Smooth muscle cell (in vitro differentiated cells): ENCODE results near the gene SHPK. TPM values are rescaled to one million over a fixed set of nuclear protein-coding genes. Genes with fewer than 3 reads are reported as not detected.

Source experiments
- DNase-seq: peaks from one replicate; lab custom pipeline; 2025; ENCODE audit not compliant: unreplicated experiment; lab: John Stamatoyannopoulos, UW
- H2AFZ ChIP-seq: fragments of 200-600 bp; sonication (generic); 2 replicates; pipeline ENCODE4 v1.6.0; 2016; ENCODE audit warnings: antibody characterized with exemption, low read depth, mild to moderate bottlenecking
- H3F3A ChIP-seq: fragments of 200-600 bp; sonication (generic); 2 replicates; pipeline ENCODE4 v1.6.0; 2017; ENCODE audit warnings: antibody characterized with exemption, low read depth
- H3K27ac ChIP-seq: fragments of 200-600 bp; sonication (generic); 2 replicates; pipeline ENCODE4 v1.5.1; 2016; ENCODE audit warnings: low read depth, mild to moderate bottlenecking
- H3K27me3 ChIP-seq: fragments of 200-600 bp; sonication (generic); 2 replicates; pipeline ENCODE4 v1.6.1; 2016; ENCODE audit warnings: low read depth, mild to moderate bottlenecking
- H3K36me3 ChIP-seq: fragments of 200-600 bp; sonication (generic); 2 replicates; pipeline ENCODE4 v1.5.1; 2016; ENCODE audit warnings: low read depth
- H3K4me1 ChIP-seq: fragments of 200-600 bp; sonication (generic); 2 replicates; pipeline ENCODE4 v1.5.1; 2016; ENCODE audit warnings: low read depth
- H3K4me2 ChIP-seq: fragments of 200-600 bp; sonication (generic); 2 replicates; pipeline ENCODE4 v1.6.0; 2016; ENCODE audit warnings: mild to moderate bottlenecking
- H3K4me3 ChIP-seq: fragments of 200-600 bp; sonication (generic); 2 replicates; pipeline ENCODE4 v1.5.1; 2016; ENCODE audit warnings: mild to moderate bottlenecking
- H3K79me2 ChIP-seq: fragments of 200-600 bp; sonication (generic); 2 replicates; pipeline ENCODE4 v1.6.0; 2016; ENCODE audit warnings: low read depth, mild to moderate bottlenecking
- H3K9ac ChIP-seq: fragments of 200-600 bp; sonication (generic); 2 replicates; pipeline ENCODE4 v1.6.0; 2016; ENCODE audit warnings: low read depth
- H3K9me3 ChIP-seq: fragments of 200-600 bp; sonication (generic); replicated peaks from 2 replicates; pipeline ENCODE4 v1.5.1; 2016; ENCODE audit warnings: low read depth
- H4K20me1 ChIP-seq: fragments of 200-600 bp; sonication (generic); 2 replicates; pipeline ENCODE4 v1.6.0; 2016; ENCODE audit warnings: low read depth
- WGBS: methylation state at CpG from one replicate; pipeline ENCODE4 v1.1.7; 2016; ENCODE audit warnings: low lambda C conversion rate; 5-methylcytosine and 5-hydroxymethylcytosine counted together
- polyA plus RNA-seq: library from polyadenylated mRNA; unstranded; fragments of >200 nt; fragmentation: Nextera tagmentation; extraction: Ambion mirVana; gene quantifications from 2 replicates; pipeline ENCODE4 v1.2.1, GENCODE V29; 2016
- total RNA-seq: library from RNA; depleted of rRNA; stranded (reverse); fragments of >200 nt; gene quantifications from 2 replicates; pipeline ENCODE4 v1.2.3, GENCODE V29; 2014
- TF ChIP-seq, protein P1 (sequence below): fragments of 200-600 bp; sonication (generic); IDR thresholded peaks from 2 replicates; pipeline ENCODE4 v1.5.1; 2017; ENCODE audit warnings: borderline replicate concordance, mild to moderate bottlenecking, antibody characterized with exemption; ENCODE audit not compliant: insufficient read depth, poor library complexity, severe bottlenecking

Gene SHPK
- total and polyA plus RNA-seq, 2 experiments from 2014 or later = 5.3 to 9.5 TPM

DNA sequence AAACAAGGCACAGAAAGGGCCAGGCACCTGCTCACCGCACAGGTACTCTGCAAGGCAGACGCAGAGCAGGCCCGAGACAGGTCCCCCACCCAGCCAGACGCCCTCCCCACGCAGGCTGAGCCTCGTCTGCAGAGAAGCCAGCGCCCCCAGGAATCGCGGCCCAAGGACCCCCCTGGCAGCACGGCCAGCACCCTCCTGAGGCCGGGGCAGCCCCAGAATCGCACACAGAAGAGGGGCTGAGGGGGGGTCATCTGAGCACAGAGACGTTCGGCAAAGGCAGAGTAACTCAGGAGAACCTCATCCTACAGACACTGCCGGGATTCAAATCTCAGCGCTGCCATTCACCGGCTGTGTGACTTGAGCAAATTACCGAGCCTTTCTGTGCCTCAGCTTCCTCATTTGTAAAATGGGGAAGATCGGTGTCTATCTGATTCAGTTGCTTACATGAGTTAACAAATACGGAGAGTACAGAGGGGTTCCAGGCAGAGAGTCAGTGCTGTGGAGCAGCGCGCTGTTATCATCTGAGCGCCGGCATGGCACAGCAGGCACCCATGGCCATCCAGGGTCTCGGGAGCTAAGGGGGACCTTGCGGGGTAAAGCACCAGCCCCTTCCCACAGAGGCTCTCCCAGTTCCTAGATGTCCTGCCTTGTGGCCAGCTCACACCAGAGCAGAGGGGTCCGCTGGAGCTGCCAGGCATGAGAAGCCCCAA lies 42.9 kb upstream of the SHPK start:
- Histone ChIP-seq H3K4me3 (no peak overlapping the region), H3K36me3 (no peaks in the 10 kb centered on the region), H3K9ac (no peak overlapping the region), H3K4me1 (no peaks in the 10 kb centered on the region), H3K27ac (no peak overlapping the region), H3K27me3 (no peaks in the 10 kb centered on the region), H3K79me2 (no peaks in the 10 kb centered on the region), H2AFZ (no peak overlapping the region), H3K4me2 (no peak overlapping the region), H3K9me3 (no peaks in the 10 kb centered on the region), H4K20me1 (no peaks in the 10 kb centered on the region), H3F3A (no peaks in the 10 kb centered on the region)
- no peak for DNase-seq
- TF ChIP-seq, protein P1, sequence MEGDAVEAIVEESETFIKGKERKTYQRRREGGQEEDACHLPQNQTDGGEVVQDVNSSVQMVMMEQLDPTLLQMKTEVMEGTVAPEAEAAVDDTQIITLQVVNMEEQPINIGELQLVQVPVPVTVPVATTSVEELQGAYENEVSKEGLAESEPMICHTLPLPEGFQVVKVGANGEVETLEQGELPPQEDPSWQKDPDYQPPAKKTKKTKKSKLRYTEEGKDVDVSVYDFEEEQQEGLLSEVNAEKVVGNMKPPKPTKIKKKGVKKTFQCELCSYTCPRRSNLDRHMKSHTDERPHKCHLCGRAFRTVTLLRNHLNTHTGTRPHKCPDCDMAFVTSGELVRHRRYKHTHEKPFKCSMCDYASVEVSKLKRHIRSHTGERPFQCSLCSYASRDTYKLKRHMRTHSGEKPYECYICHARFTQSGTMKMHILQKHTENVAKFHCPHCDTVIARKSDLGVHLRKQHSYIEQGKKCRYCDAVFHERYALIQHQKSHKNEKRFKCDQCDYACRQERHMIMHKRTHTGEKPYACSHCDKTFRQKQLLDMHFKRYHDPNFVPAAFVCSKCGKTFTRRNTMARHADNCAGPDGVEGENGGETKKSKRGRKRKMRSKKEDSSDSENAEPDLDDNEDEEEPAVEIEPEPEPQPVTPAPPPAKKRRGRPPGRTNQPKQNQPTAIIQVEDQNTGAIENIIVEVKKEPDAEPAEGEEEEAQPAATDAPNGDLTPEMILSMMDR = no peak
- WGBS = 92% methylated on average over 27 of the region's 27 CpGs

DNA sequence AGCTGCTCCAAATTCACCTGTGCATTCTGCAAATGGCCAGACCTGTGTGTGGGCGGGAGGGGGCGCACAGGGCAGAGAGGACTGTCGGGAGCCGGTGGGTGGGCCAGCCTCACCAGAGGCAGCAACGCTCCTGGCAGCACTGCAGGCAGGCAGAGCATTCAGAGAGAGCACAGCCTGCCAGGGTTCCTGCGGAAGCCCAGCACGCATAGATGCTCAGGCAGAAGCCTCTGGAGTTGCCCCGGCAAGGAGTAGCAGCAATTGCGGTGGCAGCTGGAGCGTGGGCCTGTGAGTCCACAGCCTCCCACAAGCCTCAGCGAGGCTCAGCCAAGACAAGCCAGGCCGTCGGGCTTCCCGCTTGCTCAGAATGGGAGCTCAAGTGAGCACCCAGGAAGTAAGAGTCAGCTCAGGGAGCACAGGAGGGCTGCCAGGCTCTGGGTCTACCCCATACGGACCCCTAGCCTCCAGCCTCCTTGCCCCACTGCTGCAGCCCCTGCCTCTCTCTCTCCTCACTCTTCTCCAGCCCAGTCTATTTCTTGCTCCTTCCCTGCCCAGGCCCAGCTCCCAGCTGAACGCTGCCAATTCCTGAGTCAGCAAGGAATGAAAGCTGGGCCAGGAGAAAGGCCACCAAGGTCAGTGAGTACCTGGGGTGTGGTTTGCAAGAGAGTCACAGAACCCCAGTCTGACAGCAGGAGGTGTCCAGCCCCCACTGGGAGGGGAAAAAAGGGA lies 42.2 kb upstream of the SHPK start:
- Histone ChIP-seq H3K79me2 (no peaks in the 10 kb centered on the region), H3K4me1 (no peaks in the 10 kb centered on the region), H3K36me3 (no peaks in the 10 kb centered on the region), H3K4me3 (no peak overlapping the region), H3K27me3 (no peaks in the 10 kb centered on the region), H3K9me3 (no peaks in the 10 kb centered on the region), H2AFZ (no peak overlapping the region), H4K20me1 (no peaks in the 10 kb centered on the region), H3F3A (no peaks in the 10 kb centered on the region), H3K4me2 (no peak overlapping the region), H3K27ac (no peak overlapping the region), H3K9ac (no peak overlapping the region)
- no peak for DNase-seq
- TF ChIP-seq, protein P1 = no peak
- WGBS = 57% methylated on average over 16 of the region's 16 CpGs

DNA sequence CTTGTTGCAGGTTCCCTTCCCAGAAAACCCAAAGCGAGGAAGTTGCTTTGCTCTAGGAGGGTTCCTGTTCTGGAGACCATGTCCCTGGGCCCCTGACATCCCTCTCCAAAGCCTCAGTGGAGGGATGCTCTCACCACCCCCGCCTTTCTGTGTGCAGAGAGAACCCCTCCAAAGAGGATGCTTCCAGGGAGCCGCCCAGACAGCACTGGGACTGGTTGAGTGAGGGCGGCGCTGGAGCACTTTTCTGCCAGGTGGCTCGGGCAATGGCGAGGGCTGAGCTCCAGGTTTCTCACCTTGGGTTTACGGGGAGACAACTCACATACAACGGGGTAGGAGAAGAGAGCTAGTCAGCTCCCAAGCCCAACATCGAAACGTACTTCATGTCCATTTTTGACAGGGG lies 39.8 kb upstream of the SHPK start:
- H3K9me3 ChIP-seq = no peaks in the 10 kb centered on the region

More for the DNA sequence above, 39.8 kb upstream of the SHPK start:
- no peak overlapping the region for H2AFZ ChIP-seq
- WGBS = 95% methylated on average over 11 of the region's 11 CpGs
- H3K27me3 ChIP-seq = no peaks in the 10 kb centered on the region
- no peak overlapping the region for H3K4me3 ChIP-seq
- TF ChIP-seq, protein P1 = no peak
- no peaks in the 10 kb centered on the region for H3K79me2 ChIP-seq
- H3K27ac ChIP-seq = no peak overlapping the region
- no peaks in the 10 kb centered on the region for H3K36me3 ChIP-seq
- no peak overlapping the region for H3K9ac ChIP-seq
- no peaks in the 10 kb centered on the region for H3F3A ChIP-seq
- no peak for DNase-seq
- no peaks in the 10 kb centered on the region for H3K4me1 ChIP-seq
- no peaks in the 10 kb centered on the region for H4K20me1 ChIP-seq
- no peak overlapping the region for H3K4me2 ChIP-seq
